HepG2 (cell line): ENCODE results near the gene SSC4D.

Source experiments
- ARID2 ChIP-seq: sonication (generic); formaldehyde crosslinking; IDR thresholded peaks from 2 replicates; pipeline ENCODE4 v1.8.1; 2022; ENCODE audit warnings: mild to moderate bottlenecking, missing genetic modification reagents, borderline replicate concordance
- ATF2 ChIP-seq: sonication (generic); formaldehyde crosslinking; IDR thresholded peaks from 2 replicates; pipeline ENCODE4 v1.4.0; 2020; ENCODE audit warnings: missing genetic modification reagents
- CHD2 ChIP-seq: IDR thresholded peaks from 2 replicates; pipeline ENCODE4 v1.6.1; 2011; ENCODE audit warnings: low read depth, low read length, improper control_type of control experiment
- CREB1 ChIP-seq, 2 experiments: fragments of 450-650 bp in 1 of 2; IDR thresholded peaks; 2 replicates each; pipeline ENCODE4 v1.6.1; 2016 to 2017; ENCODE audit warnings: control low read depth in 1 of 2, mild to moderate bottlenecking in 1 of 2, missing compliant biosample characterization in 1 of 2, missing genetic modification characterization in 1 of 2
- DR1 ChIP-seq: sonication (generic); formaldehyde crosslinking; IDR thresholded peaks from 2 replicates; pipeline ENCODE4 v1.8.0; 2021; ENCODE audit warnings: mild to moderate bottlenecking, missing genetic modification reagents, inconsistent platforms
- MTF1 ChIP-seq: sonication (generic); formaldehyde crosslinking; IDR thresholded peaks from 2 replicates; pipeline ENCODE4 v1.5.0; 2020; ENCODE audit warnings: missing genetic modification reagents
- NR3C1 ChIP-seq: sonication (generic); formaldehyde crosslinking; IDR thresholded peaks from 2 replicates; pipeline ENCODE4 v1.4.0; 2020; ENCODE audit warnings: missing genetic modification reagents
- POLR2AphosphoS5 ChIP-seq: IDR thresholded peaks from 2 replicates; pipeline ENCODE4 v1.6.1; 2012; ENCODE audit warnings: low read depth, low read length
- RNF2 ChIP-seq: fragments of 450-650 bp; conservative IDR thresholded peaks from 2 replicates; pipeline ENCODE4 v1.6.1; 2016; ENCODE audit warnings: low read depth
- SP4 ChIP-seq: sonication (generic); formaldehyde crosslinking; IDR thresholded peaks from 2 replicates; pipeline ENCODE4 v1.8.1; 2023; ENCODE audit warnings: mild to moderate bottlenecking, missing genetic modification reagents
- SPEN ChIP-seq: sonication (generic); formaldehyde crosslinking; IDR thresholded peaks from 2 replicates; pipeline ENCODE4 v1.5.1; 2020; ENCODE audit warnings: low read depth, mild to moderate bottlenecking, missing genetic modification reagents
- TBL1XR1 ChIP-seq: fragments of 150-350 bp; IDR thresholded peaks from 2 replicates; pipeline ENCODE4 v1.6.1; 2014; ENCODE audit warnings: borderline replicate concordance, low read length; ENCODE audit not compliant: partially characterized antibody
- ZNF280B ChIP-seq: sonication (generic); formaldehyde crosslinking; IDR thresholded peaks from 2 replicates; pipeline ENCODE4 v1.5.0; 2020; ENCODE audit warnings: missing genetic modification reagents, mild to moderate bottlenecking, borderline replicate concordance
- ZSCAN29 ChIP-seq: sonication (generic); formaldehyde crosslinking; conservative IDR thresholded peaks from 2 replicates; pipeline ENCODE4 v1.4.0; 2020; ENCODE audit warnings: mild to moderate bottlenecking, missing genetic modification reagents

- TF ChIP-seq NR3C1 (CRISPR knock-in tag) (no peak), CREB1 (IDR thresholded peaks at IDR 0.05) (no peak), CREB1 (CRISPR knock-in tag; IDR thresholded peaks at IDR 0.05) (no peak), TBL1XR1 (no peak), RNF2 (0 out of 2 replicates have a peak, but pooled peaks have one; percentile 27), ARID2 (CRISPR knock-in tag) (no peak), CHD2 (0 out of 2 replicates have a peak, but pooled peaks have one; percentile 39), DR1 (CRISPR knock-in tag) (peak; percentile 27; the same call in 1 of the 2 replicates), MTF1 (0 out of 2 replicates have a peak, but pooled peaks have one; percentile 25), ZNF280B (no peak), ATF2 (peak; percentile 60; the same call in 1 of the 2 replicates), ZSCAN29 (CRISPR knock-in tag) (no peak; the same call in 1 of the 2 replicates), SP4 (CRISPR knock-in tag) (0 out of 2 replicates have a peak, but pooled peaks have one; percentile 81), SPEN (CRISPR knock-in tag) (peak; percentile 65), POLR2AphosphoS5 (peak; percentile 96)
These were observed 50.9 kb downstream of the SSC4D start, which contains the start of gene YWHAG for GRCh38 chr7:76358481-76359110.
